ENCODE results near the gene PPM1G.
"Not testable (repeated sequence)": the region's sequence is repeated elsewhere in the genome, so short reads cannot be mapped to it uniquely, and the experiment has no call there.

The PPM1G gene, protein sequence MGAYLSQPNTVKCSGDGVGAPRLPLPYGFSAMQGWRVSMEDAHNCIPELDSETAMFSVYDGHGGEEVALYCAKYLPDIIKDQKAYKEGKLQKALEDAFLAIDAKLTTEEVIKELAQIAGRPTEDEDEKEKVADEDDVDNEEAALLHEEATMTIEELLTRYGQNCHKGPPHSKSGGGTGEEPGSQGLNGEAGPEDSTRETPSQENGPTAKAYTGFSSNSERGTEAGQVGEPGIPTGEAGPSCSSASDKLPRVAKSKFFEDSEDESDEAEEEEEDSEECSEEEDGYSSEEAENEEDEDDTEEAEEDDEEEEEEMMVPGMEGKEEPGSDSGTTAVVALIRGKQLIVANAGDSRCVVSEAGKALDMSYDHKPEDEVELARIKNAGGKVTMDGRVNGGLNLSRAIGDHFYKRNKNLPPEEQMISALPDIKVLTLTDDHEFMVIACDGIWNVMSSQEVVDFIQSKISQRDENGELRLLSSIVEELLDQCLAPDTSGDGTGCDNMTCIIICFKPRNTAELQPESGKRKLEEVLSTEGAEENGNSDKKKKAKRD

DNA sequence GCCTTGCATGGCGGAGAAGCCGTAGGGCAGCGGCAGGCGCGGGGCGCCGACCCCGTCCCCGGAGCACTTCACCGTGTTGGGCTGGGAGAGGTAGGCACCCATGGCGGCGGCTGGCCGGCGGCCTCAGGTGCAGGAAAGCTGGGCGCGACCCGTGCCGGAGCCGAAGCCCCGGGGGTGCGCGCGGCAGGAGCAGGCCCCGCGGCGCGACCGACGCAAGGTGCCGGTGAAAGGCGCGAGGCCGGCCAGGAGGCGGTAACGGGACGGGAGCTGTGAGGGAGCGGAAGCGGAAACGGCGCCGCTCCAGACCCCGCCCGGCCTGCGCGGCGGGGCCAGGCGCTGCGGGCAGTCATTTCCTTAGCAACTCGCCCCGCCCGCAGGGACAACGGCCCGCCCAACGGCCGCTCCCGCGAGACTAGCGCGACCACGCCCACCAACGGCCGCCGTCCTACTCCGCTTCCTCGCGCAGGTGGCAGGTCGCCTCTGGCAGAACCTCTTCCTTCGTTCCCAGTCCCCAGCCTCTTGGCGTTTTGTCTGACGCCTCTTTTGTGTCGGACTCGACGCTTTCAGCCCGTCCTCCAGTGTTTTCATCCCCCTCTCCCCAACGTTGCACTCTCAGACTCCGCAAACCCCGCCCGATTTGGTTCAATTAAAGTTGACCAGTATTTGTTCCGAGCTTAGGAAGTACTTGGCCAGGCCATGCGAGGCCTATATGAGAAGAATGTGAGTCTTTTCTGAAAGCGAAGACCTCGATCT lies at the start of gene PPM1G:
TSS of gene PPM1G (minus strand) at position 271 of the 753 bp plus-strand sequence. CDS start at position 102, 169 bp downstream.
- DNase-seq, result peak; percentile 87

DNA sequence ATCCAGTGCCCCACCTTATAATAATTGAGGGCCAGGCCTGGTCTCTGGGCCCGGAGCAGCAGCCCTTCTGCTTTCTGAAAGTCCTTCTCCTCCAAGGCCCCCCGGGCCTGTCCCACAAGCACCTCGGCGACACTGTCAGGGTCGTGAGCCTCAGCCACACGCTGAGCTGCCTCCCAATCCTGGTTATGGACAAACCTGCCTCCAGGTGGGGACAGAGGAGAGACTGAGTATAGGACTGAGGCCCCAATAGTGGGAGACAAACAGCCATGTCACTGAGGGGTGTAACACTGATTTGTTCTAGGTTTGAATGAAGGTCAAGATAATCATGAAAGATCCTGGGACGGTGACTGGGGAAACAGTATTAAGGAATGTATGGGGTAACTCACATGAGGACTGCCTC lies 44.6 kb upstream of the PPM1G start:
- DNase-seq, result no peak

DNA sequence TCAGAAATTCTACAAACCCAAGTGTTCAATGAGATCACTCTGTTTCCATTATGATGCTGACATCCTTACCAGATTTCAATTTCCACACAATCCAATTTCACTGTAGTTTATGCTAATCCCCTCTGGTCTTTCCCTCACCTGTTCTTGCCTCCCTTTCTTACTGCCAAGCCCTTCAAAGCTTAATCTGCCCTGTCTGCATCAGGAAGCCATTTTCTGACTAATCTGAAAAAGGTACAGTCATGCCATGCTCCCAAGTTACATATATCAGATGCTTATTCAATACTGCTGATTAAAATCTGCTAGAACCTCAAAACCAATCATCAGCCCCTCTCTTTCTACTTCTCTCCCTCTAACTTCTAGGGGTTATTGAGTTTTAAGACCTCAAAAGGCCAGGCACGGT lies 41.7 kb upstream of the PPM1G start:
- no peak for DNase-seq

DNA sequence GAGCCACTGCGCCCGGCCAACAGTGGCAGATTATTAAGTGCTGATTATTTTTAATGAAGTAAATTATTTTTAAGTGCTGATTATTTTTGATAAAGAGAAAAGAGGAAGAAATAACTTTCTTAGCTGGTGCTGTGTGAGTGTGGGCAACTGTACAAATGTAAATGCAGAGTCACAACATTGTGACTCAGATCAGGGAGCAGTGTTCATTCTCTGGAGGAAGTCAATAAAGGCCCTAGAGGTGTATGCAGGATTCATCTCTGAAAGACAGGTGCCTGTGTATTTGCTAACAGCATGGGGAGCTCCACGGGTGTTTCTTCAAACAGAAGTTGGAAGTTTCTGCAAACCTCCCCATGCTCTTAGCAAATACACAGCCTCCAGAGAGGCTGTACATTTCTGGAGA lies 39.0 kb upstream of the PPM1G start:
- DNase-seq, result no peak

DNA sequence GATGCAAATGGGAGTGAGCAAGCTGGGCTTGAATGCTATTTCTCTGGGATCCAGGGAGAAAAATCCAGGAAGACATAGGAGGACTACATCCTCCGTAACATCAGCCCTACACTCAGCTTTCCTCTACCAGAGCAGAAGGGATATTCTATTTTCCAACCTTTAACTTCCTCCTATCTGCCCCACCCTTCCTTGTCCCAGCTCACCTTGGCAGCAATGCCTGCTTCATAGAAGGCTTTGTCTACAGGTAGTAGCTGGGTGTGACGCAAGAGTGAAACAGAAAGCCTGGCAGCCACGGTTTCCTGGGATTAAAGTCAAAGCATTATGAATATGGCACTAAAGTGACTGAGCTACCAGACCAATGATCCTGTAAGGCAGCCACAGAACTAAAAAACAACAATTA lies 36.7 kb upstream of the PPM1G start:
- DNase-seq, result no peak

DNA sequence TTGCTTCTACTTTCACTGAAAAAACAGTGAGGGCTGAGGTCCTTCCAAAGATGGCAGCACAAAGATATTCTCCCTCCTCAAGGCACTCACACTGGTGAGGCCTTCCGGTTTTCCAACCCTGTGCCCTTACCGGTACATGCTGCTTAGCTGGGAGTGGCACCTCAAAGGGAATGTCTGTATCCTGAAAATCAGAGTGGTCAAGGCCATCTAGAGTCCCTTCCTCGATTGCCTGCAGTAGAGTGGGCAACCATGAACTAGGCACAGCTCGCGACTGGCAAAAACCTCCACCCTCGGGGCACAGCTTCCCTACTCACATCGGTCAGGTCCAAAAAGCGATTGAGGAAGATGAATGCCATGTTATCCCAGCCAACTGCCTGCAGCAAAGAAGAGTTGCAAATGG lies 36.2 kb upstream of the PPM1G start:
- no peak for DNase-seq

DNA sequence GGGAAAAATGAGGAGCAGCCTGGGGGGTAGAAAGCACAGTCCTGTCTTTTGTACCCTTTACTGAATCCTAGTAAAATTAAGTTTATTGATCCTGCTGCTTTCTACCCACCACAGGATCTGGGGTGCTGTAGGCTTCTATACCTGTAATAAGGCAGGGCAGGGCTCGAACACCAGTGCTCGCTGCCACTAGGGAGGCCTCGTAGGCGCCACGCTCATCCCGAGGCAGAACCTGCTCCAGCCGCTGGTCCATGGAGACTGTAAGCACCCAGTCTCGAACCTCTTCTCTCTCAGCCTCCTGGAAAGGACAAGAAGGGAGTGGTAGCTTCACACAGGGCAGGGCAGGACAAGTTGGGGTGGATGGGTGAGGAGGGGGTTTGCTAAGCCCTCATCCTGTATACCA lies 35.8 kb upstream of the PPM1G start:
- no peak for DNase-seq

DNA sequence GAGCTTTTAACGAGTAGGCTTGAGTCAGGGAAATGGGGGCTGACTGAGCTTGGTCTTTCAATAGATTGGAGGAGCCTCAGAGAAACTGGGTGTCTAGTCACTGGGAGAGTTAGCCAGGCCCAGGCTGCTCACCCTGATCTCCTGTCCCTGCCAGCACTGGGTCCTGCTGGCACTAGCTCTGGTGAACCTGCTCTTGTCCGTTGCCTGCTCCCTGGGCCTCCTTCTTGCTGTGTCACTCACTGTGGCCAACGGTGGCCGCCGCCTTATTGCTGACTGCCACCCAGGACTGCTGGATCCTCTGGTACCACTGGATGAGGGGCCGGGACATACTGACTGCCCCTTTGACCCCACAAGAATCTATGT lies 33.5 kb upstream of the PPM1G start:
- no peak for DNase-seq

DNA sequence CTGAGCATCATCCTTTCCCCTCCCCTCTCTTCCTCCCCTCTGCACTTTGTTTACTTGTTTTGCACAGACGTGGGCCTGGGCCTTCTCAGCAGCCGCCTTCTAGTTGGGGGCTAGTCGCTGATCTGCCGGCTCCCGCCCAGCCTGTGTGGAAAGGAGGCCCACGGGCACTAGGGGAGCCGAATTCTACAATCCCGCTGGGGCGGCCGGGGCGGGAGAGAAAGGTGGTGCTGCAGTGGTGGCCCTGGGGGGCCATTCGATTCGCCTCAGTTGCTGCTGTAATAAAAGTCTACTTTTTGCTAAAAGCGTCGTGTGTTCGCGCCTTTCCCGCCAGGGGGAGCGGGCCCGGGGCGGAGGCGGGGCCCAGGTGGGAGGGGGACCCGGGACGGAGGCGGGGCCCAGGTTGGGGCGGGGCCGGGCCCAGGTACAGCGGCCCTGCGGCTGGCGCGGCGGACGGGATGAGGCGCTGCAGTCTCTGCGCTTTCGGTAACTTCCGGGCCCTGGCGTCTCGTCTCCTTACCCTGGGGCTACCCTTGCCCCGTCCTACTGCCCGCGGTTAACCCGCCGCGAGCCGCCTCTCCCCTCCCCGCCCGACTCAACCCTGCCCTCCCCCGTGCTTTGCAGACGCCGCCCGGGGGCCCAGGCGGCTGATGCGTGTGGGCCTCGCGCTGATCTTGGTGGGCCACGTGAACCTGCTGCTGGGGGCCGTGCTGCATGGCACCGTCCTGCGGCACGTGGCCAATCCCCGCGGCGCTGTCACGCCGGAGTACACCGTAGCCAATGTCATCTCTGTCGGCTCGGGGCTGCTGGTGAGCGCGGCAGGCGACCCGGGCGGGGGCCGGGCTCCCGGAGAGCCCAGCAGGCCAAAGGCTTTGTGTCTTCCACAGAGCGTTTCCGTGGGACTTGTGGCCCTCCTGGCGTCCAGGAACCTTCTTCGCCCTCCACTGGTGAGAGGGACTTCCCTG lies 32.8 kb upstream of the PPM1G start, which contains the start of gene KRTCAP3:
TSS of gene KRTCAP3 (plus strand) at position 424 of the 962 bp plus-strand sequence. CDS start at position 456, 32 bp downstream.
- DNase-seq, result peak; percentile 68

DNA sequence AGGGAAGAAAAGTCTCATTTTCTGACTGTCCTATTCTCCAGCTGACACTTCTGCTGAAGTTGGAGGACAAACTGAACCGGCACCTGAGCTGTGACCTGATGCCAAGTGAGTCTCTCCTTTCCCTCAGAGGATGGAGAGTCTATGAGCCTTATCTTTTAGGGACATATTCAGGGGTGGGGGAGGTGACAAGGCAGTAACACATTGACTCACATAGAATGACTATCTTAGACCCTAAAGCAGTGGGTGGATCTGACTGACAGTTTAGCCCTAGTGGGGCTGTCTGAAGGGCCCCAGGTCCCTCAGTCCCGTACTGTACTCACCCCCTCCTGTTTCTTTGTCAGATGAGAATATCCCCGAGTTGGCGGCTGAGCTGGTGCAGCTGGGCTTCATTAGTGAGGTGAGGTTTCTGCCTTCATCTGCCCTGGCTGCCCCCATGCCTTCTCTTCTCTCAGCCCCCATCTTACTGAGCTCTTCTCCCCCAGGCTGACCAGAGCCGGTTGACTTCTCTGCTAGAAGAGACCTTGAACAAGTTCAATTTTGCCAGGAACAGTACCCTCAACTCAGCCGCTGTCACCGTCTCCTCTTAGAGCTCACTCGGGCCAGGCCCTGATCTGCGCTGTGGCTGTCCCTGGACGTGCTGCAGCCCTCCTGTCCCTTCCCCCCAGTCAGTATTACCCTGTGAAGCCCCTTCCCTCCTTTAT lies 32.0 kb upstream of the PPM1G start:
- no peak for DNase-seq

DNA sequence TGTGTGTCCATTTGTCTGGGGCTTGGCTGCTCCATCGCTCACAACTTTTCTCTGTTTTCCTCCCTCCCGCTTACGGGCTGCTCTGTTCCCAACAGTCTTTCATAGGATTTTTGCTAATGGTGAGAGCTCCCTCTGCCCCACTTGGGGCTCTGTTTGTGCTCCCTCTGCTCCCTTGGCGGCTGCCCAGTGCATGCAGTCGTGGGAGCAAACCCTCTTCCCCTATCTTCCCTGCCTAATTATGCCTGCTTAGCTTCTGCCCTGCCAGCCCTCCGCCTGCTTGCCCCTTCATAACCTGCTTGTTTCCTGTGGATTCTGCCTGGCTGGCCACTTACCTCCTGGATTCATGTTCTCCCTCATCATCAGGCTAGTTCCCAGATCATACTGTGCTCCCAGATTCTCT lies 26.2 kb upstream of the PPM1G start:
- DNase-seq, result no peak

DNA sequence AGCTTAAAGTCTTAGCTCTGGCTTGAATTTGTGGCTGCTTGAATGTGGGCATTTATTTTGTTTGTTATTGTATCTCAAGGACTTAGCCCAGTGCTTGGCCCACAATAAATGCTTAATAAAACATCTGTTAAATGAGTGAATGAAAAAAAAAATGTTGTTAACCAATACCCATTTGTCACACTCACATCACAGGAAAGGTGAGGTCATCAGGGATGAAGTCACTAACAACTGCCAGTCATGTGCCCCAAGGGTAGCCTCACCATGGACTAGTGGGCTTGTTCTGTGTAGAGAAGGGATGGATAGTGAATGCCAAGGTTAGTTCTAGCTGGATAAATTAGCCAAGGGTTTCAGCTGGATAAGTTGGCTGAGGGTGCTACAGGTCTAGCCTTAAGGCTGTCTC lies 22.0 kb upstream of the PPM1G start:
- no peak for DNase-seq

DNA sequence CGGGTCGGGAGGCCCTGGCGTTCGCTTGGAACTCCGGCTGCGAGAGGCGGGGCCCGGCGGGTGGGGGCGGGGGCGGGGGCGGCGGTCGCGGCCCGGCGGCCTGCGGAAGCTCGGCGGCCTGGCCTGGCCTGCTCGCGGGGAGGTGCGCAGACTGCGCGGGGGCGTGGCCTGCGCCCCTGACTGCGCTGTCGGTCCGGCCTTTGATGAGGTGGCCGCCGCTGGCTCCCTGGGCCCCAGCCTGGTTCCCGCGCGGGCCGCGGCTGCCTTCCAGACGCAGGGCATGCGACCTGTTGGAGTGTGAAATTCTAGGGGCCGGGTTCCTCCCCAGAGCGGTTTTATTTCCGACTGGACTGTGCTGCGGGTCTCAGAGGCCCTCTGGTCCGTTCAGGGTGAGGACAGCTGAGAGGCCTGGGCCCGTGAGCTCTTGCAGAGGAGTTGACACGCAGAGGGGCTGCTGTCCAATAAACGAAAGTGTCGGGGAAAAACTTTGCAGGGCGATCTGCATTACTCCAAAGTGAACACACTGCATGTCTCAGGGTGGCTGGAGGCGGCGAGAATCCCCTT lies 19.7 kb upstream of the PPM1G start:
- DNase-seq, result peak; percentile 16

DNA sequence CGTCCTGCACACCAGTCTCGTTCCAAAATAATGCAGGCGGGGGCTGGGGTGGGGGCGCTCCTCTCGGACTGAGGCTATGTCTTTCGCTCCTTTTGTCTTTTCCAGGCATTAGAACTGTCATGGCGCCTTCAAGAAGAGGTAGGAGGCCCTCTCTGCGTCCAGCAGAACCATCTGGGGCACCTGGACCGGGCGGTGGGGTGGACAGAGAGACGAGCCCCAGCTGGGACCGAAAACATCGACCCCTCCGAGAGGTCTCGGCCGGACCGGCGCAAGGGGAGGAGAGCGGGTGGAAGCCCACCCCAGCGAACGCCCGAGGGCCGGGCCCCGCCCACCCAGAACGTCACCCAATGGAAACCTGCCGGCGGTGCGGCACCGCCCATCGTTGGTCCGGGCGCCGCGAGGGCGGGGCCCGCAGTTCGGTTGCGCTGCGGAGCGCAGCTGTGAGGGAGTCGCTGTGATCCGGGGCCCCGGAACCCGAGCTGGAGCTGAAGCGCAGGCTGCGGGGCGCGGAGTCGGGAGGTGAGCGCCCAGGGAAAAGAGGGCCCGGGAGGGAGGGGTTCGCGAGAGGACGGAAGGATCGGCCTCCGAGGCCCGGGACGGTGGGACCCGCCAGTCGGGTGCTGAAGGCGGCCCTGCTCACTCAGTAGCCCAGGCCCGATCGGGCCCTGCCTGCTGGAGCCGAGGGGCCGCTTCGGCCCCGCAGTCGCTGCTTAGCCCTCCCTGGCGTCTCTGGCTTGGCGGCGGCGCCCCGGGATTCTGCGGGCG lies 19.0 kb upstream of the PPM1G start, which contains the start of gene NRBP1:
TSS of gene NRBP1 (plus strand) at position 419 of the 765 bp plus-strand sequence. CDS start 4,643 bp downstream, outside the sequence.
- peak; percentile 78 for DNase-seq

DNA sequence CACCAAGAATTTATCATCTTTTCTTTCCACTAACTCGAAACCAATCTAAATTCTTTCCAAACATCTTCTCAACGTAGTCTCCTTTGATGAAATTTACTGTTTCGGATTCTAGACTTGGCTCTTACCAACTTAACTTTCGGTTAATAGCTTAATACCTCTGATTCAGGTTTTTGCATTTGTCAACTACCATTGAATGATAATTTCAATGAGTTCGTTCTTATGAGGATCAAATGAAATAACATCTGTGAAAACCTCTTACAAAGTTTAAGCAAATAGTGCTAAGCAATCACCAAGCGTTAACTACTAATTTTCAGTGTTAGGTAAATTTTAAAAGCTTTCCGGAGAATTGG lies 18.4 kb upstream of the PPM1G start:
- DNase-seq, result no peak

DNA sequence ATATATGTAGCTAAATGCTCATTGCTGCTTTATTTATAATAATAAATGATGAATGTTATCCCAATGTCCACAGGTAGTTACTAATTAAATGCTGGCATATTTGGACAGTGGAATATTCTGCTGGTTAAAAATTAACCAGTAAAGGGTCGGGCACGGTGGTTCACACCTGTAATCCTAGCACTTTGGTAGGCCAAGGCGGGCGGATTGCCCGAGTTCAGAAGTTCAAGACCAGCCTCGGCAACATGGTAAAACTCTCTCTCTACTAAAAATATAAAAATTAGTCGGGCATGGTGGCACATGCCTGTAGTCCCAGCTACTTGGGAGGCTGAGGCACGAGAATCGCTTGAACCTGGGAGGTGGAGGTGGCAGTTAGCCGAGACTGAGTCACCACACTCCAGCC lies 15.6 kb upstream of the PPM1G start:
- not testable (repeated sequence) for DNase-seq

DNA sequence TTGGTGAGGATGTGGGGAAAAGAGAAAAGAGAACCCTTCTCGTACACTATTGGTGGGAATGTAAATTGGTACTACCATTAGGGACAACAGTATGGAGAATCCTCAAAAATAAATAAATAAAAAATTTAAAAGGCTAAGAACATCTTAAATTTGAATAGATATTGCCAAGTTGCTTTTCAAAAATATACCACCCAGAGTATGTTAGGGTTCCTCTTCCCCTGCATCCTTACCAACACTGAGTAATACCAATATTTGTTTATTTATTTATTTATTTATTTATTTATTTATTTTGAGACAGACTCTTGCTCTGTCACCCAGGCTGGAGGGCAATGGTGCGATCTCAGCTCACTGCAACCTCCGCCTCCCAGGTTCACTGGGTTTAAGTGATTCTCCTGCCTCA lies 13.6 kb upstream of the PPM1G start:
- no peak for DNase-seq

DNA sequence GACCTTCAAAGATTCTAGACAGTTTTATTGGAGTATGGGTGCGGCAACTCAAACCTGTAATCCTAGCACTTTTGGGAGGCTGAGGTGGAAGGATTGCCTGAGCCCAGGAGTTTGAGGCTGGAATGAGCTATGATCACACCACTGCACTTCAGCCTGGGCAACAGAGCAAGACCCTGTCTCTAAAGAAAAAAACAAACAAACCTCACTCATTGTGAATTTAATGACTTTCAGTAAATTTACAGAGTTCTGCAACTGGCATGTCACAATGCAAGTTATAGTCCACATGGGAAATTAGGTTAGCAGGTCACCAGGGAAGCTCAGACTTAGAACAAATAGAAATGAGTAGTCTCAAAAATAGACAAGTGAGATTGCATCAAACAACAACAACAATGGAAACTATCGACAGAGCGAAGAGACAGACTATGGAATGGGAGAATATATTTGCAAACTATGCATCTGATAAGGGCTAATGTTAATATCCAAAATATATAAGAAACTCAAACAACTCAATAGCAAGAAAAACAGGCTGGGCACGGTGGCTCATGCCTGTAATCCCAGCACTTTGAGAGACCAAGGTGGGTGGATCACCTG lies 12.4 kb upstream of the PPM1G start:
- no peak for DNase-seq

DNA sequence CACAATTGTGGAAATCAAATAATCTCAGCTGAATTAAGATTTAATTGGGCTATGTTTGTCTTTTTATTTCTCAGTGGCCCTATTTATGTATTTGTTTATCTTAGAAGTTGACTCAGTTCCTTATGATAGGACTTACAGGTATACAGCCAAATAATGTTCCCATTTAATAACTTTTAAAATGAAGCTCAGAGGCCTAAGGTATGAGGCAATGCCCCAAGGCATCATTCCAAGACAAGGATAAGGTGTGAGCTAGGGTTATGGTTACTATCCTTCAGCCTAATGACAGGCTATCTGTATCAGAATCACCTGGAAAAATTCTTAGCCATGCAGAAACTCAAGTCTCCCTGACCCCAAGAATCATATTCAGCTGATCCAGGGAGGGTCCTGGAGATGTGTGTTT lies 11.6 kb upstream of the PPM1G start:
- DNase-seq, result no peak

DNA sequence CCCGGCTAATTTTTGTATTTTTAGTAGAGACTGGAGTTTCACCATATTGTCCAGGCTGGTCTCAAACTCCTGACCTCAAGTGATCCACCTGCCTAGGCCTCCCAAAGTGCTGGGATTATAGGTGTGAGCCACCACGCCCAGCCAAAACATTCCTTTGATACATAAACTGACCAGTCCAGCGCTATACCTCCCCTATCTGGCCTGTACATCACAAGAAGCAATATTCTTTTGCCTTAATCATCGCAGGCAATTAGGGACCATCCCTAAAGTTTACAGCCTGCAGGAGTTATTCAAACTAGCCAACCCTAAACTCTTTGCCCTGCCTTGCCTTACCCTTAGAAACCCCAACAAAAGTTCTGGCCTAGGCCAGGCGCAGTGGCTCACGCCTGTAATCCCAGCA lies 6.8 kb upstream of the PPM1G start:
- DNase-seq, result no peak

Measured in NCI-H1048 (cell line).